Effector memory CD8-positive, alpha-beta T cell (primary cell): ENCODE data around the gene ZNF548.
"Not testable (repeated sequence)": the region's sequence is repeated elsewhere in the genome, so short reads cannot be mapped to it uniquely, and the experiment has no call there.

Experiments used
- ATAC-seq: fragments of 150-1000 bp; cut with Tn5 transposase; replicated peaks from 2 replicates; pipeline ENCODE4 v1.10.0; 2021; ENCODE audit warnings: mild to moderate bottlenecking, moderate library complexity
- DNase-seq, 3 experiments: peaks; one replicate each; pipeline ENCODE4 v3.0.0; 2021
- H3K27ac Mint-ChIP-seq, 2 donors: one replicate each; pipeline ENCODE4 v1.8.0; 2022; ENCODE audit warnings: mild to moderate bottlenecking in 2 of 2, mixed read lengths in 2 of 2, moderate library complexity in 2 of 2
- H3K27me3 Mint-ChIP-seq, 2 donors: one replicate each; pipeline ENCODE4 v1.8.0; 2022; ENCODE audit warnings: mixed read lengths in 2 of 2
- H3K36me3 Mint-ChIP-seq: one replicate; pipeline ENCODE4 v1.8.0; 2022; ENCODE audit warnings: mild to moderate bottlenecking, moderate library complexity, mixed read lengths; ENCODE audit not compliant: insufficient read depth
- H3K4me1 Mint-ChIP-seq, 2 donors: one replicate each; pipeline ENCODE4 v1.8.0; 2022; ENCODE audit warnings: low read depth in 2 of 2, mixed read lengths in 2 of 2
- H3K4me3 Mint-ChIP-seq, 2 donors: one replicate each; pipeline ENCODE4 v1.8.0; 2022; ENCODE audit warnings: mild to moderate bottlenecking in 2 of 2, mixed read lengths in 2 of 2, moderate library complexity in 2 of 2
- H3K9me3 Mint-ChIP-seq, 2 donors: one replicate each; pipeline ENCODE4 v1.8.0; 2022; ENCODE audit warnings: mixed read lengths in 2 of 2

Gene ZNF548

DNA sequence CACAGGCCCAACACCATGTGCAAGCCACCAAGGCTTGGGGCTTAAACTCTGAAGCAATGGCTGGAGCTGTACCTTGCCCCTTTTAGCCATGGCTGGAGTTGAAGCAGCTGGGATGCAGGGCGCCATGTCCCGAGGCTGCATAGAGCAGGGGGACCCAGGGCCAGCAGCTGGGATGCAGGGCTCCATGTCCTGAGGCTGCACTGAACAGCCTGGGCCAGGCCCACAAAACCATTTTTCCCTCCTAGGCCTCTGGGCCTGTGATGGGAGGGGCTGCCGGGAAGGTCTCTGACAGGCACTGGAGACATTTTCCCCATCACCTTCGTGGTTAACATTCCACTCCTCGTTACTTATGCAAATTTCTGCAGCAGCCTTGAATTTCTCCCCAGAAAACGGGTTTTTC is 15.5 kb upstream of the ZNF548 start:
- peaks cover 9% of the 10 kb centered on the region for H3K36me3 Mint-ChIP-seq
- H3K4me3 Mint-ChIP-seq, result no peak overlapping the region
- ATAC-seq, result no peak
- no peak overlapping the region for H3K27ac Mint-ChIP-seq
- no peaks in the 10 kb centered on the region for H3K27me3 Mint-ChIP-seq
- H3K4me1 Mint-ChIP-seq, result no peaks in the 10 kb centered on the region
- no peak for DNase-seq
- H3K9me3 Mint-ChIP-seq, result peaks cover 4 to 42% of the 10 kb centered on the region in 2 donors

DNA sequence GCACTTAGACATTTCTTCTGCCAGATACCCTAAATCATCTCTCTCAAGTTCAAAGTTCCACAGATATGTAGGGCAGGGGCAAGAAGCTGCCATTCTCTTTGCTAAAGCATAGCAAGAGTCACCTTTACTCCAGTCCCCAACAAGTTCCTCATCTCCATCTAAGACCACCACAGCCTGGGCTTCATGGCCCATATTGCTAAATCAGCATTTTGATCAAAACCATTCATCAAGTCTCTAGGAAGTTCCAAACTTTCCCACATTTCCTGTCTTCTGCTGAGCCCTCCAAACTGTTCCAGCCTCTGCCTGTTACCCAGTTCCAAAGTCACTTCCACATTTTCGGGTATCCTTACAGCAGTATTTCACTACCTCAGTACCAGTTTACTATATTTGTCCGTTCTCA is 15.0 kb upstream of the ZNF548 start:
- not testable (repeated sequence) for DNase-seq, H3K4me3 Mint-ChIP-seq, H3K36me3 Mint-ChIP-seq, H3K27me3 Mint-ChIP-seq, ATAC-seq, H3K4me1 Mint-ChIP-seq, H3K27ac Mint-ChIP-seq
- H3K9me3 Mint-ChIP-seq, result peaks cover 9 to 42% of the 10 kb centered on the region in 2 donors

DNA sequence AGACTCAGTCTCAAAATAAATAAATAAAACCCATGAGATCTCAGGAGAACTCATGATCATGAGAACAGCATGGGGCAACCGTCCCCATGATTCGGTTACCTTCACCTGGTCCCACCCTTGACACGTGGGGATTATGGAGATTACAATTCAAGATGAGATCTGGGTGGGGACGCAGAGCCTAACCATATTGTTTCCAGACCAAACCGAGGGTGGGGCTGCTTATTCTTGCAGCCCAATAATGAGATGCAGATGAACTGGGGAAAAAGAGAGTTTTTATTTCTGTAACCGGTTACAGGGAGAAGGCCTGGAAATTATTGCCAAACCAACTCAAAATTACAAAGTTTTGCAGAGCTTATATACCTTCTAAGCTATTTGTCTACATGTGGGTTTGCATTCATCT is 13.5 kb upstream of the ZNF548 start:
- no peaks in the 10 kb centered on the region for H3K27me3 Mint-ChIP-seq
- peaks cover 9 to 32% of the 10 kb centered on the region in 2 donors for H3K9me3 Mint-ChIP-seq
- ATAC-seq, result no peak
- no peaks in the 10 kb centered on the region for H3K4me1 Mint-ChIP-seq
- H3K36me3 Mint-ChIP-seq, result peaks cover 9% of the 10 kb centered on the region
- no peak overlapping the region for H3K4me3 Mint-ChIP-seq
- no peak overlapping the region for H3K27ac Mint-ChIP-seq
- no peak for DNase-seq

DNA sequence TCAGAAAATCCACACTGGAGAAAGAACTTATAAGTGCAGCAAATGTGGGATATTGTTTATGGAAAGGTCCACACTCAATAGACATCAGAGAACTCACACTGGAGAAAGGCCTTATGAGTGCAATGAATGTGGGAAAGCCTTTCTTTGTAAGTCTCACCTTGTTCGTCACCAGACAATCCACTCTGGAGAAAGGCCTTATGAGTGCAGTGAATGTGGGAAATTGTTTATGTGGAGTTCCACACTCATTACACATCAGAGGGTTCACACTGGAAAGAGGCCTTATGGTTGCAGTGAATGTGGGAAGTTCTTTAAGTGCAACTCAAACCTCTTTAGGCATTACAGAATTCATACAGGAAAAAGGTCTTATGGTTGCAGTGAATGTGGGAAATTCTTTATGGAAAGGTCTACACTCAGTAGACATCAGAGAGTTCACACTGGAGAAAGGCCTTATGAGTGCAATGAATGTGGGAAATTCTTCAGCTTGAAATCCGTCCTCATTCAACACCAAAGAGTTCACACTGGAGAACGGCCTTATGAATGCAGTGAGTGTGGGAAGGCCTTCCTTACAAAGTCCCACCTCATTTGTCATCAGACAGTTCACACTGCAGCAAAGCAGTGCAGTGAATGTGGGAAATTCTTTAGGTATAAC is 12.0 kb upstream of the ZNF548 start:
- Mint-ChIP-seq H3K9me3 (peaks cover 9 to 24% of the 10 kb centered on the region in 2 donors), H3K27me3 (no peaks in the 10 kb centered on the region), H3K36me3 (peaks cover 7% of the 10 kb centered on the region), H3K4me3 (no peak overlapping the region), H3K4me1 (no peaks in the 10 kb centered on the region), H3K27ac (no peak overlapping the region)
- DNase-seq, result no peak
- ATAC-seq, result no peak

DNA sequence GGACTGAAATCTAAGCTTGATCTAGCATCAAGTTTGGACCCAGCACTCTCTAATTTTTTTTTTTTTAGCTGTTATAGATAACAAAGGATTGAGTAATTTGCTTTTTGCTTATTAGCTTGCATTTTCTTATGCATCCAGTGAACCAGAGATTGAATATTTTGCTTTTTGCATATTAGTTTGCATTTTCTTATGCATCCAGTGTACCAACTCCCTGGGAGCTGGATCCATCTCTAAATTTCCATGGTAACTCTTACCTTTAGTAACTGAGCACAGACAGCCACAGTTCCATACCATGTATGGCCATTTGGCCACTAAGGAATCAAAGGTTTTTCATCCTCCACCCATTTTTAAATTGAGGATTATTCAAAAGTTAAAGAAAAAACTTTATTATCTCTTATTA is 8.7 kb upstream of the ZNF548 start:
- Mint-ChIP-seq H3K4me3 (no peak overlapping the region), H3K4me1 (no peaks in the 10 kb centered on the region), H3K27me3 (no peaks in the 10 kb centered on the region), H3K36me3 (no peaks in the 10 kb centered on the region), H3K27ac (no peak overlapping the region), H3K9me3 (peaks cover 6 to 9% of the 10 kb centered on the region in 2 donors)
- ATAC-seq, result no peak
- no peak for DNase-seq

DNA sequence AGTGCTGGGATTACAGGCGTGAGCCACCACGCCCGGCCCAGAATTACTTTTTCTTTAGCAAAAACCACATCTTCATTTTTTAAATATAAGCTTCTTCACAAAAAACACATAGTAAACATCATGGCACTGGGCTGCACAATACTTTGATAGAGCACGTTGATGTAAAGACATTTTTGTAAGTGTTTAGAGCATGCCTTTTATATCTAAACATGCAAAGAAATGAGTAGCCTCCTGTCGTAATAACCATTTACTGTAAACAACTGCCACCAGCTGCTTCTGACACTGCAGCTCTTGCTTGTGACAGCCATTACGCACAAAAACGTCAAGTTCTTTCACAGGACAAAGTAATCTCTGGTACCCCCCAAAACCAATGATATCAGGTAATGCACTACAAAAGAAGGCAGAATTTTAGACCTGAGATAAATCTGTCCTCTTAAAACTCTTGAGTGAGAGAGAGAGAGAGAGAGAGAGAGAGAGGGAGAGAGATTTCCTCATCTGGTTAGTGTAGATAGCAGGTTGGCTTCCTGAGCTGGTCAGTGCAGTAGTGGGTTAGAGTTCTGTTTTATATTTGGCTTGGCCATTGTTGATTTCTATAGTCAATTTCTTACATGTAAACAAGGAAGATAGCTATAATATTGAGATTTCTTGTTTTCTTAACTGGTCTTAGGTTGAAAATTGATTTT is 6.7 kb upstream of the ZNF548 start:
- no peaks in the 10 kb centered on the region for H3K36me3 Mint-ChIP-seq
- ATAC-seq (no peak), DNase-seq (no peak)
- no peaks in the 10 kb centered on the region for H3K27me3 Mint-ChIP-seq
- no peak overlapping the region for H3K4me3 Mint-ChIP-seq
- H3K4me1 Mint-ChIP-seq, result no peaks in the 10 kb centered on the region
- H3K27ac Mint-ChIP-seq, result no peak overlapping the region
- peaks cover 10 to 13% of the 10 kb centered on the region in 2 donors for H3K9me3 Mint-ChIP-seq

DNA sequence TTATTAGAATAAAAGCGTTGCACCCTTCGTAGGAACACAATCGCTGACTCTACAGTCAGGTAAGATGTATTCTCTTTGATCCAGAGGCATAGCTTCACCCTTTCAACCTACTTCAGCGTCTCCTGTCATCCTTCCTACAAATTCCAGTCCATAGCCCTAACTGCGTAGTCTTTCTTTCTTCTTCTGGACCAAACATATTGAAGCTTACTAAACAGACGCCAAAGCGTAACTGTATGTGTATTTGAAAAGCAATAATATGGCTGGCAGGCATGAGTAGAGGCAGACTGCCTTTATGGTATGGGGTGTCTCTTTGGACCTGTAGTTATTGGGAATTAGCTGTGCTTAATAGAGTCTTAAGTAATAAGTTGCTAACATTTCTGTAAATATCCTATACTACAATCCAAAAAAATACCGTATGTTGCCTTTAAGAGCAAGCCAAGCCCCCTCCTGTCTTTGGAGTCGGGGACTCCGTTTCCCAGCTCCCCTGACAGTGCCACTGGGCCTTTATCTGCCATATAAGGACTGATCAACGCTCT is 392 bp upstream of the ZNF548 start:
- H3K9me3 Mint-ChIP-seq, result peaks cover 3 to 11% of the 10 kb centered on the region in 2 donors
- peak overlapping the region; percentile 98 to 99 for H3K27ac Mint-ChIP-seq
- peaks cover 19% of the 10 kb centered on the region for H3K36me3 Mint-ChIP-seq
- H3K4me1 Mint-ChIP-seq, result peaks cover 27 to 40% of the 10 kb centered on the region in 2 donors
- ATAC-seq (no peak), DNase-seq (no peak)
- H3K4me3 Mint-ChIP-seq, result peak overlapping the region; percentile 88 to 97
- H3K27me3 Mint-ChIP-seq, result no peaks in the 10 kb centered on the region

DNA sequence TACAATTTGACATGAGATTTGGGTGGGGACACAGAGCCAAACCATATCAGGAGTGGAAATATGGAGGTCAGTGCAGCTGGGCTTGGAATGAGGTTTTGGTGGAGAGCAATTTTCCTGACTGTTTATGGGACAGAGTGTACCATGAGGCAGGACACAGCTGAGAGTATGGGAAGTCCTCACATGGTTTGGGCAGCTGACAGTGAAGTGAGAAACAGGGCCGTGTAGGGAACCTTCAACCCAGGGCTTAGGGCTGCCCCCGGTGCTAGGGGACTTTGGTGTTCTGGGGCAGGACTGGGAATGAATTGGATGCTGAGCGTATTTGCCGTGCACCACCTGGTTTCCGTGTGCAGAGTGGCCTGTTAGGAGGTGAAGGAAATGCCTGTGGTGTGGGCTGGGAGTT is 6.1 kb downstream of the ZNF548 start:
- H3K4me3 Mint-ChIP-seq, result no peak overlapping the region
- H3K27ac Mint-ChIP-seq, result no peak overlapping the region

DNA sequence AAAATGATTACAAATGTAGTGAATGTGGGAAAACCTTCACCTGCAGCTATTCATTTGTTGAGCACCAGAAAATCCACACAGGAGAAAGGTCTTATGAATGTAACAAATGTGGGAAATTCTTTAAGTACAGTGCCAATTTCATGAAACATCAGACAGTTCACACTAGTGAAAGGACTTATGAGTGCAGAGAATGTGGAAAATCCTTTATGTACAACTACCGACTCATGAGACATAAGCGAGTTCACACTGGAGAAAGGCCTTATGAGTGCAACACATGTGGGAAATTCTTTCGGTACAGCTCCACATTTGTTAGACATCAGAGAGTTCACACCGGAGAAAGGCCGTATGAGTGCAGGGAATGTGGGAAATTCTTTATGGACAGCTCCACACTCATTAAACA is 9.2 kb downstream of the ZNF548 start:
- no peaks in the 10 kb centered on the region for H3K27me3 Mint-ChIP-seq
- no peak overlapping the region for H3K27ac Mint-ChIP-seq
- H3K4me1 Mint-ChIP-seq, result peaks cover 18 to 19% of the 10 kb centered on the region in 2 donors
- H3K4me3 Mint-ChIP-seq, result no peak overlapping the region
- H3K36me3 Mint-ChIP-seq, result peaks cover 40% of the 10 kb centered on the region
- no peak for ATAC-seq
- peaks cover 18 to 42% of the 10 kb centered on the region in 2 donors for H3K9me3 Mint-ChIP-seq
- no peak for DNase-seq

More for the DNA sequence above, 6.1 kb downstream of the ZNF548 start:
- Mint-ChIP-seq H3K27me3 (no peaks in the 10 kb centered on the region), H3K9me3 (peaks cover 18 to 42% of the 10 kb centered on the region in 2 donors), H3K4me1 (peaks cover 27 to 36% of the 10 kb centered on the region in 2 donors), H3K36me3 (peaks cover 41% of the 10 kb centered on the region)
- DNase-seq (no peak), ATAC-seq (no peak)

DNA sequence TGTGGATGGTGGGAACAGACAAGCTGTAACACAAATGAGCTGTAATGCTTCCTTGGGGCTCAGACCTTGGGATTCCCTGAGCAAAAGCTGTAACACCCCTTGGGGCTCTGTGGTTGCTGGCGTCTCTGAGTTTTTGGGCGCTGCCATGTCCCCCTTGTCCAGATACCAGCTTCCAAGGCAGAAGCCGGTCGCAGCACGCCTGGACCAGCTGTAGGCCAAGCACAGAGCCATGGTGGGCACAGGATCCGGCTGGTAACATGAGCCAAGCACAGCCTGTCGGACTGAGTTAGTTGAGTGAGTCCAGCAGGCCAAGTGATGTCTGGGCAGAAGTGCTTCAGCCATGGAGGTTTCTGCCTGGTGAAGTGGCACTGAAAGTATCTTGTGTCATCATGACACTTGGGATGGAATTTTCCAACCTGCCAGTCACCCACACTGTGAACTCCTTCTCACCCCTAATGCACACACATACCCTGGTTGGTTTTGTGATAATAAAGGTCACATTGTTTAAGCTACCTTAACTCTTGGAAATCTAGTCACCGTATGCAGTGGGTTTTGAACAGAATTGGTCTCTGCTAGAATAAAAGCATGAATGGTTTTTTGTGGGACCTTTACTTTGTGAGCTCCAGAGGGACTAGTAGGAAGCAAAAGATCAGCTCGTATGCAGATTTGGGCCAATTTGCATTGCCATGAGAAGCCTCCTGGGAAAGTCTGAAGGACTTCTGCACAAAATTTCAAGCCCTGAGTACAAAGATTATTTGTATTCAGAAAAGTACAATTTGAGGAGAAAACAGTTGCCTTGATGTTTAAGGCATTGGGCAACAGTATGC is 14.3 kb downstream of the ZNF548 start:
- H3K36me3 Mint-ChIP-seq, result peaks cover 2% of the 10 kb centered on the region
- peaks cover 0 to 3% of the 10 kb centered on the region in 2 donors for H3K4me1 Mint-ChIP-seq
- DNase-seq, result no peak
- H3K9me3 Mint-ChIP-seq, result peaks cover 0 to 4% of the 10 kb centered on the region in 2 donors
- H3K4me3 Mint-ChIP-seq, result no peak overlapping the region
- ATAC-seq, result no peak
- no peaks in the 10 kb centered on the region for H3K27me3 Mint-ChIP-seq
- no peak overlapping the region for H3K27ac Mint-ChIP-seq

DNA sequence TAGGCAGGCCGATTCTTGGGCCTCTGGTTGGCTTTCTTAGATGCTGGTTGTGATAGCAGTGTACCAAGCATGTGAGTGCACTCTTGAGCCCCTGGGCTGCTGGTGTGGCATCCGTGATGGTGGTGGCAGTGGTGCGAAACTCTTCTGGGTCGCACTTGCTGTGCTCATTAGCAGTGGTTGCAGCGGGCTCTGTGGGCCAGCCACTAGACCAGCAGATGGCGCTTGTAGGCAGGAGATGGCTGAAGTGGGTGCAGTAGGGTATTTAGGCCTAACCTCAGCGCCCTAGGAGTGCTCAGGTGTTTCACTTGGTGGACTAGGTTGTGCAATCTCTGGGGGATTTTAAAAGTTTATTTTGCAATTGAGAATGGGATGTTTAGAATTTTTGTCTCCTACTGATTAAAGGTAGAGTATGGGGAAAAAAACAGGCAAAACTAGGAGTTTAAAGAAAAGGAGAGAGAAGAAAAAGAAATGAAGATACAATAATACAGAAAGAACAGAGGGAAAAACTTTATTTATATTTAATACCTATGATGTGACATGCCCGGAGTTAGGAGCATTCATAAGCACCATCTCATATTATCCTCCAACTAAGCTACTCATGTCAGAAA is 17.0 kb downstream of the ZNF548 start:
- no peaks in the 10 kb centered on the region for H3K9me3 Mint-ChIP-seq
- peaks cover 9 to 15% of the 10 kb centered on the region in 2 donors for H3K4me1 Mint-ChIP-seq
- no peaks in the 10 kb centered on the region for H3K27me3 Mint-ChIP-seq
- peak; percentile 39 for ATAC-seq
- no peaks in the 10 kb centered on the region for H3K36me3 Mint-ChIP-seq
- peak overlapping the region in 1 of 2 donors; percentile 6 for H3K27ac Mint-ChIP-seq
- peak; percentile 50 to 67 (median 55) for DNase-seq
- no peak overlapping the region for H3K4me3 Mint-ChIP-seq

DNA sequence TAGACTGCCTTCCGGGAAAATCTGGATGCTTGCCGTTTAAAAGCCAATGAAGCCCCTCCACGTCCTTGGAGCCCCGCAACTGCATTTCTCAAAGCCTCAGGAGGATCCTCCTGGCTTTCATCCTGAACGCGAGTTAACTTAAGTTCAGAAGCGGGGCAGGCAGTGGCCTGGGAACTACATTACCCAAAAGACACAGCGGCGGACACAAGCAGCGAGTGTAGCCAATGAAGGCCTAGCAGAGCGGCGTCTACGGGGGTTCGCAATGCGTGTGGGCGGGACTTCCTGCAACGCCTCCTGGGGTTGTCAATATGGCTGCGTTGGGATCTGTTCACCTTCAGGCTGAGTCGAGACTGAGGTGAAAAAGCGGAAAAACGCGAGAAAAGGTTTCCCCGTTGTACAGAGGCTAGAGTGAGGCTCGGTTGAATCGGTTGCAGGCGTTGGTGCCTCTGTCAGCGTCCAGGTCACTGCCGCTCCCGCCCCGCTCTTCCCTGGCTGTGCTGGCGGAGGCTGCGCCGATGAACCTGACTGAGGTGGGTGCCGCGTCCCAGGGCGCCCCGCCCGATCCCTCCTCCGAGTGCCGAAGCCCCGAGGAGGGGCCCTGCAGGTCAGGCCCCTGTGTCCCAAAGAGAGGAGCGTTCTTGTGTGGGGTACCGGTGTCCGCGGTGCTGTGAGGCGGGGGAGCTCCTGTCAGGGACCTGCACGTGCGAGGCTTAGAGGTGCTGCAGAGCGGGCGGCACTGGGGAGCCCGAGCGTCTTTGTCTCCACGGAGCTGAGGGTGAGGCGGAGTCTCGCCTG is 21.4 kb downstream of the ZNF548 start, which contains the start of gene ZNF17:
ZNF17 (plus strand) TSS at position 285 of the 795 bp plus-strand sequence. CDS start 2,455 bp downstream, outside the sequence.
- H3K9me3 Mint-ChIP-seq, result peaks cover 7 to 11% of the 10 kb centered on the region in 2 donors
- no peaks in the 10 kb centered on the region for H3K27me3 Mint-ChIP-seq
- H3K4me1 Mint-ChIP-seq, result peaks cover 22 to 42% of the 10 kb centered on the region in 2 donors
- H3K4me3 Mint-ChIP-seq, result peak within 1 kb of the TSS; percentile 93 to 94
- peaks cover 25% of the 10 kb centered on the region for H3K36me3 Mint-ChIP-seq
- DNase-seq (peak; percentile 85 to 89 (median 86)), ATAC-seq (peak; percentile 100)
- H3K27ac Mint-ChIP-seq, result peak within 1 kb of the TSS; percentile 90 to 91
